ENCODE results near the gene PRR5L.

DNA sequence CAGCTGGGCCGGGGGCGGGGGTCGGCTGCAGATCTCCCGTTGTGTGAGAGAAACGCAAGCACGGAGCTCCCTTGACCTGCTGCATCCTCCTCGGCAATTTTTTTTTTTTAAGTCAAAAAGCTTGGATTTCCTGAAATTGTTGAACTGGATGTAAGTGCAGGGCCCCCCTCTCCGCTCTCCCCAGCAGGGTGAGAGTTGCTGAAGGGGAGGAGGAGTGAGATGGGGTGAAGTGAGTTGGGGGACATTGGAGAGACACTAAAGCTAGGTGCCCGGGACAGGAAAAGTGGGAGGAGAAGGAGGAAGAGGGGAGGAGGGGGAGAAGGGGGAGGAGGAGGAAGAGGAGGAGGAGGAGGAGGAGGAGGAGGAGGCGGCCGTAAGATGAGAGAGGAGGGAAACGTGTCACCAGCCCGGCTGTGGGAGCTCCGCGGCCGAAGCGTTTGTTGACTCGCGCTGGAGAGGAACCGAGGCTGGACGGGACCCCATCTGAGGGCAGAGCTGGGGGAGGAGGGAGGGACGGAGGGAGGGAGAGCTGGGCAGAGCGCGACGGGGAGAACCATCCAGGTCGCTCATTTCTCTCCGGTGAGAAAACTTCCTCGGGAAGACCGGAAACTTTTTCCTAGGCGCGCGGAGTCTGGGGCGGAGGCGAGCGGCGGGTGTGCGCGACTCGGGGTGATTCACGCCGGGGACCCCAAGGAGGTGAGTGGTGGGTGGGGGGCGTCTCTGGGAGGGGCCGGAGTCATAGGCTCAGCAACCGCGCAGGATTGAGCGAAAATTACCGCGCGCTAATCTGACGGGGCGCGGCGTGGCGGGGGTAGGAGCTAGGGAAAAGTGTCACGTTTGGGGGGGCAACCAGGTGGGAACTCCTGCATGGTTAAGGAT, 80.2 kb downstream of the PRR5L start:
- no peak for TF ChIP-seq GATA3 (IDR thresholded peaks at IDR 0.05; ENCODE audit: low read depth, low read length)
- TF ChIP-seq GATA2 (IDR thresholded peaks at IDR 0.05; ENCODE audit: low read depth, low read length): no peak
